Endometrial microvascular endothelial cells (primary cell): ENCODE results near the gene DHCR24. TPM values are rescaled to one million over a fixed set of nuclear protein-coding genes. Genes with fewer than 3 reads are reported as not detected.

ENCODE experiments used
- in situ Hi-C: cut with HindIII; loops from 2 replicates; pipeline ENCODE4 v1.10.0; 2017; ENCODE audit warnings: low sequenced_read_pairs, low pct_unique_long_range_greater_than_20kb; ENCODE audit errors: inconsistent ontology term
- total RNA-seq: library from RNA; depleted of rRNA; stranded (reverse); fragments of >200 nt; gene quantifications from one replicate; pipeline ENCODE4 v1.2.3, GENCODE V29; 2015; ENCODE audit errors: inconsistent ontology term

DHCR24 gene
- total RNA-seq, 1 donor from 2014 or later = 55.3 TPM

GRCh38 chr1:54834007-54834541, 52.9 kb downstream of the DHCR24 start:
- in situ Hi-C loops = no loop called here

DNA sequence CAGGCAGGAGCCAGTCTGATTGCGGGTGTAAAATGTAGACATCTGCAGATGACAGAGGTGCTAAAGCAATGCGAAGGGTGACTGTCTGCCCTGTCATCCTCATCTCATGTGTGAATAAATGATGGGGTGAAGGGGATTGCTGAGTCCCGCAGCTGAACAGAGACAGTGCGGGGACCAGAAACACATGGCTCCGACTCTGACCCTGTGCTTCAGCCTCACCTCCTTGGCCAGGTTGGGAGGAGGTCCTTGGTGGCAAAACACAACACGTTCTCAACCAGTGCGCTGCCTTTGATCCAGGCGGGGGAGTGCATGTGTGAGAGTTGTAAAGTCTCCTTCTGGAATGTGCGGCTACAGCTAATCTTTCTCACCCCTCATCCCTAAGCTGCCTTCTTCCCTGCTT, 53.9 kb downstream of the DHCR24 start:
- in situ Hi-C loops = no loop called here

- in situ Hi-C loops = no loop called here
Measured at GRCh38 chr1:54826226-54826816, 60.7 kb downstream of the DHCR24 start.

DNA sequence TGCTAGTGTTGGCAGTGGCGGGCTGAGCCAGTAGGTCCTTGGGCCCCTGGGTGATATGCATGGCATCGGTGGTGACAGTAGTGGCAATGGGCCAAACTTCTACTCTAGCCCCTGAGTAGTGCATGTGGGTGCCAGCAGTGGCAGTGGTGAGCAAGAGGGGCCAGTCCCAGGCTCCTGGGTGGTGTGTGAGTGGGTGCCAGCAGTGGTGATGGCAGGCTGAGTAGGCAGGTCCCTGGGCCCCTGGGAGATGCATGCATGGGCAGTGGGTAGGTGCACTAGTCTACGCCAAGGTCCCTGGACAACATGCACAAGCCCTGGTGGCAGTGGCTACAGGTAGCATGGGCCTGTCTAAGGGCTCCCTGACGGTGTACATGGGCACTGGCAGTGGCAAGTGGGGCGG, 61.3 kb downstream of the DHCR24 start:
- in situ Hi-C loops = no loop called here

- in situ Hi-C loops = no loop called here
Measured at GRCh38 chr1:54823670-54824069, 63.3 kb downstream of the DHCR24 start.

GRCh38 chr1:54819733-54820132, 67.3 kb downstream of the DHCR24 start:
- in situ Hi-C loops = no loop called here

GRCh38 chr1:54819195-54819536, 67.8 kb downstream of the DHCR24 start:
- in situ Hi-C loops = no loop called here

- in situ Hi-C loops = no loop called here
Measured at GRCh38 chr1:54818461-54819194, 68.4 kb downstream of the DHCR24 start.

DNA sequence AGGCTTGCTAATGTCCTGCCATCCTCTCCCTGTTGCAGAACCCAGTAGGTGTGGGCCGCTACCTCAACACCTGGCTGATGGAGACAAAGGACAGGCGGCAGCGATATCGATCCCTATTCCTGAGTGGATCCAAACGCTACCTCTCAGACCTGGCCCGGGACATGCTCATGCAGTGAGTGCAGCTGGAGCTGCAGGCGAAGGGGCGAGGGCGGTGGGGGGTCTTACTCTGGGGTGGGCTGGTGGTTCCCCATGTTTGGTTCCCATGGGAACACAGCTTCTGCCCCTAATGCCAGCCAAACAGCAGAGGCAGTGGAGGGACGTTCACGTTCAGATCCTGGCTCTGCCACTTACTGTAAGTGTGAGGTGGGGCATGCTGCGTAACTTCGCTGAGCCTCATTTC, 70.0 kb downstream of the DHCR24 start:
- in situ Hi-C loops = no loop called here

GRCh38 chr1:54816130-54816529, 70.9 kb downstream of the DHCR24 start:
- in situ Hi-C loops = no loop called here

DNA sequence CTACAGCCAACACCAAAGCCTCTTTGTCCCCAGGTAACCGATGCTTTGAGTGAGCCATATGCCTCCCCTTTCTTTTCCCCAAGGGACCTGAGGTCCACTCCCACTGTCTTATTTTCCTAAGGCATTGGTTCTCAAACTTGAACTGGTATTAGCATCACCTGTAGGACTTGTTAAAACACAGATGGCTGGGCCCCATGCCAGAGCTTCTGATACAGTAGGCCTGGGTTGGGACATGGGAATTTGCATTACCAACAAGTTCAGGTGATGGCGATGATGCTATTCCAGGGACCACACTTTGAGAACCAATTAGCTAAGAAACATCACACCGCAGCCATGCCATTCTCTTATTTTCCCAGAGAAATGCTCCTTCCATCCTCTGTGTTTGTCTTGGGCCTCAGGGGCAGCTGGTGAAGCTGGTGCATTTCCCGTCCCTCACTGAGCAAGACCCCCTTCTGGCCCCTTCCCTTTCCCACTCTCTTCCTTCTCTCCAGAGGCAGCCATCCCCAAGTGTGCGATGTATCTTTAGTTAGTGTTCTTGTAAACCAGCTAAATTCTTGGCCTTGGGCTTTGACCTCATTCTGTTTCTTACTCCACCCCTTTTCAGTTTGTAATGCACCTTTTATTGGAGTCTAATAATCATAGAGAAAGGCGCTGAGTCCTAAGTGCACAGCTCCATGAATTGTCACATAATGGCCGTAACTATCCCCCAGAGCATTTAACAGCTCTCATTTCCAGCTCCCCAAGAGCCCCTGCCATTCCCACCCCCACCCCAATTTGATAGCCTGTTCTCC, 71.7 kb downstream of the DHCR24 start:
- in situ Hi-C loops = no loop called here

DNA sequence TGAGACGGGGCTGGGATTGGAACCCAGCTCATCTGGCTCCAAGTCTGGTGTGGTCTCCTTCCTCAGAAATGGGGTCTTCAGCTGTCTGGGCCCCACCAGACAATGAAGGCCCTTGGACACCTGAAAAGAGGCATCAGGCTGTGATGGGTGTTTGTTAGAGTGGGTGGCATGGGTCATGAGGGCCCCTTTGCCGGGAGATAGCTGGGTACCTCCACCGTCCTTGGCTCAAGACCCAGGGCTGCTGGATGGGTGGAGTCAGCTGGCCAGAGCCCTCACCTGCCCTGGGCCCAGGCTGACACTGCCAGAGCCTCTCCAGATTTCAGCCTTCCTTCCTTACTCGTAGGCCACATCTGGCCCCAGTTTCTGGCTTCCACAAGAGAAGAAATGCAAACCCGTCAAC, 72.4 kb downstream of the DHCR24 start:
- in situ Hi-C loops = no loop called here

GRCh38 chr1:54814126-54814498, 72.9 kb downstream of the DHCR24 start:
- in situ Hi-C loops = no loop called here

- in situ Hi-C loops = no loop called here
Measured at GRCh38 chr1:54813485-54814125, 73.4 kb downstream of the DHCR24 start.

- in situ Hi-C loops = no loop called here
Measured at GRCh38 chr1:54812801-54813484, 74.1 kb downstream of the DHCR24 start.

- in situ Hi-C loops = no loop called here
Measured at GRCh38 chr1:54811739-54812655, 75.0 kb downstream of the DHCR24 start.

- in situ Hi-C loops = no loop called here
Measured at GRCh38 chr1:54811066-54811465, 75.9 kb downstream of the DHCR24 start.
